ENCODE data around the gene PTPN4. TPM values are rescaled to one million over a fixed set of nuclear protein-coding genes. Genes with fewer than 3 reads are reported as not detected.

PTPN4 gene
- total RNA-seq, 1 donor from 2014 or later, result 51.7 TPM

DNA sequence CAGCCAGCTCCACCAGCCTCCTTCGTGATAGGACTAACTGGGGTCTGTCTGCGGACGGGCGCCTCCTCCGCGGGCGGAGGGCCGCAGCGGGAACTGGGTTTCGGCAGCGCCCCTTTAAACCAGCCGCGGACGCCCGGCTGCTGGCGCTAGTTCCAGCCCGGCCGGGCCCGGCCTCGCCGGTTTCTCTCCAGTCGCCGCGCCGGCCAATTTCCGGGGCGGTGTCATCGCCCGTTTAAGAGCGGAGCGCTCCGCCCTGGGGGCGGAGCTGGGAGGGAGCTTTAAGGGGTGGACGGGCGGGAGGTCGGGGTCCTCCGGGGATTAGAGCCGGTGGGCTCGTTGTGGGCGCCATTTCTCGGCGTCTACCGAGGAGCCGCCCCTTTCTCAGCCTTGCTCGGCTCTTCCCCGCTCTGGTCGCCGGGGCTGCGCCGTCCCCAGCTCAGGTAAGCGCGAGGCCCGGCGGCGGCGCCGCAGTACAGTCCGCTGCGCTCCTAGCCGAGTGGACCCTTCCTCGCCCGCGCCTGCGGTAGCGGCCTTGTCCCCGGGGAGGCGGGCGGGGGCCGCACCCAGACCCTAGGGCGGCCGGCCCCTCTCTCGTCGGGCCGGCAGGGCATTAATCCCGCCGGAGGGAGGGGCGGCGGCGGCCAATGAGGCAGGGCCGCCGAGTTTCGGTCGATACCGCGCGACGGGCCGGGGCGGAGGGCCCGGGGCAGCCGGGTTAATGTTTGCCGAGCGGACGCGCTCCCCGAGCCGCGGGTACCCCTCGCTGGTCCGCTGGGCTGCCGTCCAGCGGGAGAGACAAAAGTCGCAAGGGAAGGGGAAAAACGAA is 253.3 kb downstream of the PTPN4 start, which contains the start of gene EPB41L5:
Gene EPB41L5, plus strand, starts transcription at position 307 of the 826 bp plus-strand sequence. CDS start 6,008 bp downstream, outside the sequence.
- peak; percentile 85 to 91 for DNase-seq (ENCODE audit: low spot score in 2 of 2, unreplicated experiment in 2 of 2)
- Mint-ChIP-seq H3K4me3 (peak within 1 kb of the TSS; percentile 86), H3K36me3 (peaks cover 13% of the 10 kb centered on the region), H3K4me1 (peaks cover 24% of the 10 kb centered on the region), H3K27me3 (ENCODE audit: low read depth) (no peaks in the 10 kb centered on the region), H3K27ac (peak within 1 kb of the TSS; percentile 96), H3K9me3 (peaks cover 4% of the 10 kb centered on the region)
- TF ChIP-seq, protein P1, sequence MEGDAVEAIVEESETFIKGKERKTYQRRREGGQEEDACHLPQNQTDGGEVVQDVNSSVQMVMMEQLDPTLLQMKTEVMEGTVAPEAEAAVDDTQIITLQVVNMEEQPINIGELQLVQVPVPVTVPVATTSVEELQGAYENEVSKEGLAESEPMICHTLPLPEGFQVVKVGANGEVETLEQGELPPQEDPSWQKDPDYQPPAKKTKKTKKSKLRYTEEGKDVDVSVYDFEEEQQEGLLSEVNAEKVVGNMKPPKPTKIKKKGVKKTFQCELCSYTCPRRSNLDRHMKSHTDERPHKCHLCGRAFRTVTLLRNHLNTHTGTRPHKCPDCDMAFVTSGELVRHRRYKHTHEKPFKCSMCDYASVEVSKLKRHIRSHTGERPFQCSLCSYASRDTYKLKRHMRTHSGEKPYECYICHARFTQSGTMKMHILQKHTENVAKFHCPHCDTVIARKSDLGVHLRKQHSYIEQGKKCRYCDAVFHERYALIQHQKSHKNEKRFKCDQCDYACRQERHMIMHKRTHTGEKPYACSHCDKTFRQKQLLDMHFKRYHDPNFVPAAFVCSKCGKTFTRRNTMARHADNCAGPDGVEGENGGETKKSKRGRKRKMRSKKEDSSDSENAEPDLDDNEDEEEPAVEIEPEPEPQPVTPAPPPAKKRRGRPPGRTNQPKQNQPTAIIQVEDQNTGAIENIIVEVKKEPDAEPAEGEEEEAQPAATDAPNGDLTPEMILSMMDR (IDR thresholded peaks at IDR 0.05; ENCODE audit: unreplicated experiment), result no peak

DNA sequence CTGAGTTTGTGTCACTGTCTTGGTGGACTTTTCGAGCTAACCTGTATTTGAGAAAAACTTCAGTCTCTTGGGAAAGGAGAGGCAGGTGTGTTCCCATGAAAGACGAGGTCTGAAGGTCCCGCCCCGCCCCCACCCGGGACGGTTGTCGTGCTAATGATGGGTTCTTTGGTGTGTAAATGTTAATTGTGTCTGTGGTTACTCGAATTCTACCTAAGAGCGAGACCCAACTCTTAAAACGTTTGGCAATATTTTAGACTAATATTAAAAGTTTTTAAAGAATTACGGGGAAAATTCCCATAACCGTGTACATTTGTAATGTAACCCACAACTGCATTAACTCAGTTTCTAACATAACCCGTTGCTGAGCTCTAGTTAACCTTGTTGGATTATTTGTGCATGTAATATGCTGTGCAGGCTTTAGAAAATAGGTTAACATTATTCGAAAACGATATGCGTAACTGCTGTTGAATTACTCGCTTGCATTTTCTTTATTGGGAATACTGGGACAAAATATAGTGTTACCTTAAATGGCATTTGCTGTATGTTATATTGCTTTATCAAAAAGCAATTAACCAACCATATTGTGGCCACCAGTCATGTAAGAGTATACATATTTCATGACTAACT is 254.0 kb downstream of the PTPN4 start:
- DNase-seq (ENCODE audit: low spot score in 2 of 2, unreplicated experiment in 2 of 2), result no peak
- Mint-ChIP-seq H3K4me1 (peaks cover 24% of the 10 kb centered on the region), H3K9me3 (peaks cover 4% of the 10 kb centered on the region)

DNA sequence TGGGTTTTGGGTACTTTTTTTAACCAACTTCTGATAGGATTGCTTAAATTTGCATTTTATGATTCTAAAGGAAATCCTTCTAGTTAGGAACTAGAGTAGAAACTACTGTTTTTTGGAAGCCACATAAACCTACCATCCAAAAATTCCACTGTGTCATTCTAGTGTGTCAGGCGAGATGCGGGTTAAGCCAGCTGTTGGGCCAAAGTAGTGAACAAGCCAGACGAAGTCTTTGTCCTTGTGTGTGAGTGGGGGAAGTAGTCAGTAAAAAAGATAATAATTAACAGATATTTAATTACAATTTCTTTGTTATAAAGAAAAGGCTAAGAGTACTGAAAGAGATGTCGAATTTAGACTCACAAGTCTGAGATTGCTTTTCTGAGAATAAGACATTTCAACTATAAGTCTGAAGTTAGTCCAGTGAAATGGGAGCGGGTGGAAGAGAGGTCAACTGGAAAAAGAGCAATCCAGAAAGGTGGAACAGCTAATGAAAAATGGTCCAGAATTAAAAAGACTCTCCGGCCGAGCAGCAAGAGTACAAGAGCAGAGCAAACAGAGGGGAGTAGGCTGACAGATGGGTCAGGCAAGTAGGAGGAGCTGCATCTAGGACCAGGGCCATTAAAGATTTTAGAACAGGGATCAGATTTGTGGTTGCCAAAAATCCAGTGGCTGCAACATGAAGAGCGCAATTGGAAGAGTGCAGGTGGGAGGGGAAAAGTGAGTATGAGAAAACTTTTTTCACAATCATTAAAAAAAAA is 254.7 kb downstream of the PTPN4 start:
- Mint-ChIP-seq H3K4me1 (peaks cover 26% of the 10 kb centered on the region), H3K36me3 (peaks cover 18% of the 10 kb centered on the region), H3K27ac (peak overlapping the region; percentile 96), H3K9me3 (peaks cover 4% of the 10 kb centered on the region), H3K27me3 (ENCODE audit: low read depth) (no peaks in the 10 kb centered on the region), H3K4me3 (peak overlapping the region; percentile 86)
- TF ChIP-seq, protein P1 (IDR thresholded peaks at IDR 0.05; ENCODE audit: unreplicated experiment), result no peak
- no peak for DNase-seq (ENCODE audit: low spot score in 2 of 2, unreplicated experiment in 2 of 2)

More for the DNA sequence above, 254.0 kb downstream of the PTPN4 start:
- Mint-ChIP-seq H3K27ac (peak overlapping the region; percentile 96), H3K27me3 (ENCODE audit: low read depth) (no peaks in the 10 kb centered on the region), H3K4me3 (peak overlapping the region; percentile 86), H3K36me3 (peaks cover 13% of the 10 kb centered on the region)
- TF ChIP-seq, protein P1 (IDR thresholded peaks at IDR 0.05; ENCODE audit: unreplicated experiment), result no peak

DNA sequence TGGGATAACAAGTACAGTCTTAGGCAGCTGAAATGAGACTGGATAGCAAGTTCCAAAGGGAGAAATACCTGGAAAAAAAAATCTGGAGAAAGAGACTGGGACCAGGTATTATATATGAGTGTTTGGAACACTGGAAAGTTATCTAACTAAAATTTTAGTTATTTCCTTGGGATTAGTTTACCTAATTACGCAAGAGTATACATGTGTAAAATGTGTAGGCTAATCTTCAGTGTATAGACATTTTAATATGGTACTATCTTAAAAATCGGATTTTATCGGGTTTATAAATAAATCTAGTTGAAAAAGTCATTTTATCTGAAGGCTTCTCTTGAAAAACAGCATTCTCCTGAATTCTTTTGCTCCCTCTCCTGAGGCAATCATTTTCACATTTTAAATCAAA is 257.1 kb downstream of the PTPN4 start:
- H3K9me3 Mint-ChIP-seq, result peaks cover 4% of the 10 kb centered on the region
- peak overlapping the region; percentile 6 for H3K27ac Mint-ChIP-seq
- H3K4me1 Mint-ChIP-seq, result peaks cover 39% of the 10 kb centered on the region
- H3K4me3 Mint-ChIP-seq, result no peak overlapping the region
- H3K27me3 Mint-ChIP-seq (ENCODE audit: low read depth), result no peaks in the 10 kb centered on the region
- TF ChIP-seq, protein P1 (IDR thresholded peaks at IDR 0.05; ENCODE audit: unreplicated experiment), result no peak
- peaks cover 24% of the 10 kb centered on the region for H3K36me3 Mint-ChIP-seq
- DNase-seq (ENCODE audit: low spot score in 2 of 2, unreplicated experiment in 2 of 2), result no peak

DNA sequence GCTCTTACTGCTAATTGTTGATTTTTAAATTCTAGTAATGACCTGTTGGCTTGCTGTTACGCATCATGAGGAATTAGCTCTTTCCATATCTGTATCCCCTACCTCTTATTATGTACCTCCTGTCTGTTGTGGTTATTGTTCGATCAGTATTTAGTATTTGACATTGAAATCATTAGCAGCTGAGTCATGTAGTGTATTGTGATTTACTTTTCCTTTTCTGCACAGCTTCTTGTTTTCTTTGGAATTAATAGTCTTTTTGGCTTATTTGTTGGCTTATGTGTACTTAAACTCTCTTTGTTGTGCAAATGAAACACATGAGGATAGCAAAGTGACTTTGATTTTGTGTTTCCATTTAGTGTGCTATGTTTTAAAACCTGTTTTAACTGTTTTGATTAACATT is 257.5 kb downstream of the PTPN4 start:
- DNase-seq (ENCODE audit: low spot score in 2 of 2, unreplicated experiment in 2 of 2), result no peak
- H3K4me1 Mint-ChIP-seq, result peaks cover 37% of the 10 kb centered on the region
- H3K4me3 Mint-ChIP-seq, result no peak overlapping the region
- peaks cover 25% of the 10 kb centered on the region for H3K36me3 Mint-ChIP-seq
- H3K27me3 Mint-ChIP-seq (ENCODE audit: low read depth), result no peaks in the 10 kb centered on the region
- H3K9me3 Mint-ChIP-seq, result peaks cover 4% of the 10 kb centered on the region
- H3K27ac Mint-ChIP-seq, result peak overlapping the region; percentile 5
- TF ChIP-seq, protein P1 (IDR thresholded peaks at IDR 0.05; ENCODE audit: unreplicated experiment), result no peak
